Tibial nerve (tissue), 4 donors: ENCODE results near the gene GFPT1. TPM values are rescaled to one million over a fixed set of nuclear protein-coding genes. Genes with fewer than 3 reads are reported as not detected.

Experiments
- DNase-seq, 2 donors: peaks; one replicate each; pipeline ENCODE4 v3.0.0-alpha.2; 2019; ENCODE audit warnings: low spot score in 2 of 2
- H3K27ac ChIP-seq, 4 donors: fragments of 200-600 bp; sonication (generic) in 3 of 4; one replicate each; pipeline ENCODE4 v1.5.1; 2017 to 2019; ENCODE audit warnings: mild to moderate bottlenecking in 1 of 4
- H3K27me3 ChIP-seq, 2 donors: fragments of 200-600 bp; sonication (generic) in 1 of 2; one replicate each; pipeline versions ENCODE4 v1.5.1 to v1.6.0; 2017 to 2019
- H3K36me3 ChIP-seq, 3 donors: fragments of 200-600 bp; sonication (generic); one replicate each; pipeline ENCODE4 v1.5.1; 2018 to 2019
- H3K4me1 ChIP-seq, 4 donors: fragments of 200-600 bp; sonication (generic) in 3 of 4; one replicate each; pipeline ENCODE4 v1.5.1; 2017 to 2019
- H3K4me3 ChIP-seq, 4 donors: fragments of 200-600 bp; sonication (generic) in 3 of 4; one replicate each; pipeline ENCODE4 v1.5.1; 2017 to 2019; ENCODE audit warnings: mild to moderate bottlenecking in 1 of 4, moderate library complexity in 1 of 4
- H3K9me3 ChIP-seq, 4 donors: fragments of 200-600 bp; sonication (generic) in 3 of 4; one replicate each; pipeline ENCODE4 v1.5.1; 2017 to 2019
- EP300 ChIP-seq, 2 donors: sonication (generic); formaldehyde crosslinking; IDR thresholded peaks; one replicate each; pipeline ENCODE4 v1.6.1; 2017; ENCODE audit warnings: antibody characterized with exemption in 2 of 2, mild to moderate bottlenecking in 1 of 2
- POLR2A ChIP-seq, 2 donors: fragments of 450-650 bp; IDR thresholded peaks; one replicate each; pipeline ENCODE4 v1.6.1; 2017; ENCODE audit warnings: antibody characterized with exemption in 2 of 2, mild to moderate bottlenecking in 2 of 2, moderate library complexity in 2 of 2
- WGBS, 2 donors: methylation state at CpG; one replicate each; pipeline ENCODE4 v1.1.5; 2018; 5-methylcytosine and 5-hydroxymethylcytosine counted together
- total RNA-seq, 4 donors: library from RNA; depleted of rRNA; stranded (reverse); fragments of >200 nt; gene quantifications; one replicate each; pipeline ENCODE4 v1.1.0, GENCODE V29; 2016
- TF ChIP-seq, protein P1 (sequence below), 5 experiments: fragments of 200-600 bp in 3 of 5; fragments of 450-650 bp in 2 of 5; sonication (generic) in 3 of 5; IDR thresholded peaks; one replicate each; pipeline ENCODE4 v1.5.1; 2016 to 2019; ENCODE audit warnings: antibody characterized with exemption in 5 of 5, mild to moderate bottlenecking in 3 of 5, moderate library complexity in 2 of 5

Gene GFPT1
- total RNA-seq, 4 donors from 2014 or later = 15.5 to 30.0 (median 22.1) TPM

DNA sequence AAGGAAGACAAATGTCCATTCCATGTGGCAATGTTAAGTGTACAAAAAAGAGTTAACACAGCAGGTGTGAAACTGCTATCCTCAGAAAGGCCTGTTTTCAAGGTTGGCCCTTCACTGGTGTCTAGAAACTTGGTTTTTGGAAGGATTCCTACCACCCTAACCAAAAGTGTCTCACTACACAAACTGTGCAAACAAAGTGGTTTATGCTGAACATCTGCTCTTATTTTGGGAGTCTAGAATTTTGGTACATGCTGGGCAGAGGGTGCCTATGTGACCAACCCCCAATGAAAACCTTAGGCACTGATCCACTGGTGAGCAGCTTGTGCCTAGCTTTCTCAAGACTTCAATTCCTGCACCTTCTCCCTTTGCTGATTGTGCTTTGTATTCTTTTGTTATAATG lies 14.3 kb downstream of the GFPT1 start:
- no peak for DNase-seq
- Histone ChIP-seq H3K36me3 (peaks cover 0 to 61% (median 6%) of the 10 kb centered on the region in 3 donors), H3K27ac (no peak overlapping the region)

GRCh38 chr2:69369802-69370201 lies 17.2 kb downstream of the GFPT1 start:
- no peak for TF ChIP-seq EP300 (IDR thresholded peaks at IDR 0.05)
- TF ChIP-seq, protein P1, sequence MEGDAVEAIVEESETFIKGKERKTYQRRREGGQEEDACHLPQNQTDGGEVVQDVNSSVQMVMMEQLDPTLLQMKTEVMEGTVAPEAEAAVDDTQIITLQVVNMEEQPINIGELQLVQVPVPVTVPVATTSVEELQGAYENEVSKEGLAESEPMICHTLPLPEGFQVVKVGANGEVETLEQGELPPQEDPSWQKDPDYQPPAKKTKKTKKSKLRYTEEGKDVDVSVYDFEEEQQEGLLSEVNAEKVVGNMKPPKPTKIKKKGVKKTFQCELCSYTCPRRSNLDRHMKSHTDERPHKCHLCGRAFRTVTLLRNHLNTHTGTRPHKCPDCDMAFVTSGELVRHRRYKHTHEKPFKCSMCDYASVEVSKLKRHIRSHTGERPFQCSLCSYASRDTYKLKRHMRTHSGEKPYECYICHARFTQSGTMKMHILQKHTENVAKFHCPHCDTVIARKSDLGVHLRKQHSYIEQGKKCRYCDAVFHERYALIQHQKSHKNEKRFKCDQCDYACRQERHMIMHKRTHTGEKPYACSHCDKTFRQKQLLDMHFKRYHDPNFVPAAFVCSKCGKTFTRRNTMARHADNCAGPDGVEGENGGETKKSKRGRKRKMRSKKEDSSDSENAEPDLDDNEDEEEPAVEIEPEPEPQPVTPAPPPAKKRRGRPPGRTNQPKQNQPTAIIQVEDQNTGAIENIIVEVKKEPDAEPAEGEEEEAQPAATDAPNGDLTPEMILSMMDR (IDR thresholded peaks at IDR 0.05) = no peak
- TF ChIP-seq POLR2A (IDR thresholded peaks at IDR 0.05) = no peak
- Histone ChIP-seq H3K9me3 (no peaks in the 10 kb centered on the region), H3K27me3 (no peaks in the 10 kb centered on the region), H3K4me3 (no peak overlapping the region), H3K27ac (no peak overlapping the region), H3K4me1 (no peaks in the 10 kb centered on the region), H3K36me3 (peaks cover 0 to 86% (median 6%) of the 10 kb centered on the region in 3 donors)
- 89 to 94% methylated on average over 1 of the region's 1 CpG for WGBS, 2 donors
- DNase-seq = no peak

More for the DNA sequence above, 14.3 kb downstream of the GFPT1 start:
- Histone ChIP-seq H3K4me3 (no peak overlapping the region), H3K4me1 (no peaks in the 10 kb centered on the region), H3K27me3 (no peaks in the 10 kb centered on the region), H3K9me3 (no peaks in the 10 kb centered on the region)
- TF ChIP-seq, protein P1 (IDR thresholded peaks at IDR 0.05) = no peak
- TF ChIP-seq POLR2A (IDR thresholded peaks at IDR 0.05) (no peak), EP300 (IDR thresholded peaks at IDR 0.05) (no peak)

DNA sequence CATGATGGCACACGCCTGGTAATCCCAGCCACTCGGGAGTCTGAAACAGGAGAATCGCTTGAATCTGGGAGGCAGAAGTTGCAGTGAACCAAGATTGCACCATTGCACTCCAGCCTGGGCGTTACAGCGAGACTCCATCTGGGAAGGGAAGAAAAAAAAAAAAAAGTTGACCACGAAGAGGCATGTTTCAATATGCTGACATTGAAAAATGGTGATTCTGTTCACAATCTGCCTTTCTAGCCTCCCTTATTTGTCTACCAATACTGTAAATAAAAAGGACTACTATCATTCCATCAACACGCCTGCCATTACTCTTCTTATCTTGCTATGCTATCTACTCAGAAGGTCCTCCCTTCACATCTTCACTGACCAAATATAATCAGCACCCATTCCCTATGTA lies 18.4 kb downstream of the GFPT1 start:
- Histone ChIP-seq H3K9me3 (no peaks in the 10 kb centered on the region), H3K4me1 (no peaks in the 10 kb centered on the region), H3K27me3 (no peaks in the 10 kb centered on the region), H3K27ac (no peak overlapping the region), H3K4me3 (no peak overlapping the region), H3K36me3 (peaks cover 0 to 96% (median 6%) of the 10 kb centered on the region in 3 donors)
- no peak for DNase-seq
- WGBS, 2 donors = 96 to 97% methylated on average over 7 of the region's 7 CpGs
- TF ChIP-seq, protein P1 (IDR thresholded peaks at IDR 0.05) = no peak
- TF ChIP-seq POLR2A (IDR thresholded peaks at IDR 0.05) (no peak), EP300 (IDR thresholded peaks at IDR 0.05) (no peak)

- H3K36me3 ChIP-seq = peaks cover 0 to 93% (median 15%) of the 10 kb centered on the region in 3 donors
- H3K4me1 ChIP-seq = no peaks in the 10 kb centered on the region
- TF ChIP-seq POLR2A (IDR thresholded peaks at IDR 0.05) (no peak), EP300 (IDR thresholded peaks at IDR 0.05) (no peak)
- TF ChIP-seq, protein P1 (IDR thresholded peaks at IDR 0.05) = no peak
- no peak for DNase-seq
- no peaks in the 10 kb centered on the region for H3K27me3 ChIP-seq
- no peak overlapping the region for H3K4me3 ChIP-seq
- H3K9me3 ChIP-seq = no peaks in the 10 kb centered on the region
- no peak overlapping the region for H3K27ac ChIP-seq
Observed at GRCh38 chr2:69359371-69359770, 27.7 kb downstream of the GFPT1 start.

DNA sequence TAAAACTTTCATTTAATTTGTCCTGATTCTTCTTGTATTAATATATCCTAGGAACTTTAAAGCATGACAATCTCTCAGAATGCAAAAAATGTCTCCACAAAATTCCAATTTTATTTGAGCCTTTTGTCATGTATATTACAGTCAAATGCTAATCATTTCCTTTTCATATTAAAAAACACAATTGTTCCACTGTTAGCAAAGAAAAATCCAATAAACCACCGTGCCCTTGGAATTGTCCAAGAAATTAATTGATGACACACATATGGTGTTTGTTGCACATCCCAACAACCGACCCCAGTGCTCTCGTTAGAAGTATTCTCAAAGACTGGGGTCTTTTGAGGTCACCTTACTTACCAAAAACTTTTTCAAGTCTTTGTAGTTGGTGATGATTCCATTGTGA lies 28.1 kb downstream of the GFPT1 start:
- Histone ChIP-seq H3K27ac (no peak overlapping the region), H3K4me3 (no peak overlapping the region), H3K9me3 (no peaks in the 10 kb centered on the region), H3K27me3 (no peaks in the 10 kb centered on the region), H3K36me3 (peaks cover 2 to 96% (median 15%) of the 10 kb centered on the region in 3 donors), H3K4me1 (no peaks in the 10 kb centered on the region)
- no peak for DNase-seq
- TF ChIP-seq, protein P1 (IDR thresholded peaks at IDR 0.05) = no peak
- TF ChIP-seq EP300 (IDR thresholded peaks at IDR 0.05) (no peak), POLR2A (IDR thresholded peaks at IDR 0.05) (no peak)
- 33 to 42% methylated on average over 3 of the region's 3 CpGs for WGBS, 2 donors
